ENCODE data around the gene PPP1R15B. TPM values are rescaled to one million over a fixed set of nuclear protein-coding genes. Genes with fewer than 3 reads are reported as not detected.

Gene PPP1R15B
- total and polyA plus RNA-seq, 4 donors: 14.6 to 57.0 (median 36.8) TPM

DNA sequence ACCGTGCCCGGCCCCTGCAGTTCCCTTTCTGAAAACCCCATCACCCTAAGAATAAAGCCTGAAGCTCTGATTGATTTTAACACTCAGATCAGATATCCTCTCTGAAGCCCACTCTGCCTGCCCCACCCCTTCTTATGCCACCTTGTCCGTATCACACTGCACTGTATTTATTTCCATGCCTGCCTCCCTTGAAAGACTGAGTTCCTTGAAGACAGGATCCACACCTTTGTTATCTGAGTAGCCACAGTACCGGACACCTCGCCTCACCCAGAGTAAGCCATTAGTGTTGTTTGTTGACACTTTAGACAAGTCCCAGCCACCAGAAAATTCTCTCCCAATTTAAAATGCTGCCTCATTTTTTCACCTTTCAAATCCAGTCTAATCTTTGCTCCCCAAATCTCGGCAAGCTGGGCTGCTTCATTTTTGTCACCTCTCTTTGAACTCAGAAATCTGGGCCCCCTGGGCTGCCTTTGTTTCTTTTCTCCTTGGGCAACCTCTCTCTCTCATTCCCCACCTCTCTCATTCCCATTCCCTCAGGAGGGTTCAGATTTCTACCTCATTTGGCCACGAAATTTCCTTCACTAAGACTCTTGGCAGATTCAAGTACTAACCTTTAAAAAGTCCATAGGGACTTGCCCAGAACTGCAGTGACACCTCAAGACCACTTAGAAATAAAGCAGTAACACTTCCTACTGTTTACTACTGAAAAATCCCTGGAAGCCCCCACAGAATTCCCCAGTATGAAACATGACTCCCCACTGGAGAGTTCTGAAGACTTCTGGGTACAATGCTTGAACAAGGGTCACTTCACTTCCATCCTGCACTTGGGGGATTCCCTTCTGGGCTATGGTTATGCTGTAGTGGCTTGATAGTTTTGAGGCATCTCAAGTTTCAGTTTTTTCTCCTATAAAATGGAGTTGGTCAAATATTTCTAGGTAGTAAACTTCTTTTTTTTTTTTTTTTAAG, 8.7 kb upstream of the PPP1R15B start:
- Histone ChIP-seq H3K9me3 (ENCODE audit: control insufficient read depth in 4 of 4, insufficient read depth in 3 of 4, low read length in 3 of 4) (no peaks in the 10 kb centered on the region), H3K4me1 (ENCODE audit: control insufficient read depth in 5 of 5, insufficient read depth in 5 of 5, low read length in 5 of 5) (peaks cover 0 to 14% (median 6%) of the 10 kb centered on the region in 5 donors), H3K9ac (ENCODE audit: insufficient read depth in 1 of 2, low read length in 2 of 2) (no peak overlapping the region), H3K27ac (ENCODE audit: low read depth in 1 of 2, low read length in 1 of 2) (no peak overlapping the region), H3K27me3 (ENCODE audit: control insufficient read depth in 3 of 3, insufficient read depth in 3 of 3, low read length in 2 of 3) (no peaks in the 10 kb centered on the region), H3K36me3 (ENCODE audit: control insufficient read depth in 4 of 4, insufficient read depth in 4 of 4, low read length in 4 of 4) (peaks cover 0 to 12% (median 1%) of the 10 kb centered on the region in 4 donors), H3K4me3 (no peak overlapping the region)
- ATAC-seq (ENCODE audit: insufficient read depth, low FRiP score) (no peak), DNase-seq (no peak)
- WGBS, 2 donors: 70 to 85% methylated on average over 7 of the region's 7 CpGs
- TF ChIP-seq, protein P1, sequence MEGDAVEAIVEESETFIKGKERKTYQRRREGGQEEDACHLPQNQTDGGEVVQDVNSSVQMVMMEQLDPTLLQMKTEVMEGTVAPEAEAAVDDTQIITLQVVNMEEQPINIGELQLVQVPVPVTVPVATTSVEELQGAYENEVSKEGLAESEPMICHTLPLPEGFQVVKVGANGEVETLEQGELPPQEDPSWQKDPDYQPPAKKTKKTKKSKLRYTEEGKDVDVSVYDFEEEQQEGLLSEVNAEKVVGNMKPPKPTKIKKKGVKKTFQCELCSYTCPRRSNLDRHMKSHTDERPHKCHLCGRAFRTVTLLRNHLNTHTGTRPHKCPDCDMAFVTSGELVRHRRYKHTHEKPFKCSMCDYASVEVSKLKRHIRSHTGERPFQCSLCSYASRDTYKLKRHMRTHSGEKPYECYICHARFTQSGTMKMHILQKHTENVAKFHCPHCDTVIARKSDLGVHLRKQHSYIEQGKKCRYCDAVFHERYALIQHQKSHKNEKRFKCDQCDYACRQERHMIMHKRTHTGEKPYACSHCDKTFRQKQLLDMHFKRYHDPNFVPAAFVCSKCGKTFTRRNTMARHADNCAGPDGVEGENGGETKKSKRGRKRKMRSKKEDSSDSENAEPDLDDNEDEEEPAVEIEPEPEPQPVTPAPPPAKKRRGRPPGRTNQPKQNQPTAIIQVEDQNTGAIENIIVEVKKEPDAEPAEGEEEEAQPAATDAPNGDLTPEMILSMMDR (IDR thresholded peaks at IDR 0.05; ENCODE audit: control extremely low read depth, extremely low read depth): no peak

DNA sequence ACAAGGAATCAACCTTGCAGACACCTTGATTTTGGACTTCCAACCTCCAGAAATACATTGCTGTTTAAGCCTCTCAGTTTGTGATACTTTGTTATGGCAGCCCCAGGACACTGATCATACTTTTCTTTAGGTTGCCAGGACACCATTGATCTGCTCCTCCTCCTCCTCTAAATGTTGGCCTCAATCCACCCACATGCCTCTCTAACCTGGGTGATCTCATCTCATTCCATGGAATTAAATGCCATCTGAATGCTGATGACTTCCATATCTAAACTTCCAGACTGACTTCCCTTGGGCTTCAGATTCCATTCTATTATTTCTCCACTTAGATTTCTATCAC, 7.4 kb upstream of the PPP1R15B start:
- no peaks in the 10 kb centered on the region for H3K27me3 ChIP-seq (ENCODE audit: control insufficient read depth in 3 of 3, insufficient read depth in 3 of 3, low read length in 2 of 3)
- peaks cover 0 to 14% (median 6%) of the 10 kb centered on the region in 5 donors for H3K4me1 ChIP-seq (ENCODE audit: control insufficient read depth in 5 of 5, insufficient read depth in 5 of 5, low read length in 5 of 5)
- H3K9ac ChIP-seq (ENCODE audit: insufficient read depth in 1 of 2, low read length in 2 of 2): no peak overlapping the region
- no peaks in the 10 kb centered on the region for H3K9me3 ChIP-seq (ENCODE audit: control insufficient read depth in 4 of 4, insufficient read depth in 3 of 4, low read length in 3 of 4)
- peak overlapping the region in 1 of 2 donors; percentile 30 for H3K27ac ChIP-seq (ENCODE audit: low read depth in 1 of 2, low read length in 1 of 2)
- DNase-seq (no peak), ATAC-seq (ENCODE audit: insufficient read depth, low FRiP score) (no peak)
- H3K36me3 ChIP-seq (ENCODE audit: control insufficient read depth in 4 of 4, insufficient read depth in 4 of 4, low read length in 4 of 4): peaks cover 0 to 6% (median 0%) of the 10 kb centered on the region in 4 donors
- TF ChIP-seq, protein P1 (IDR thresholded peaks at IDR 0.05; ENCODE audit: control extremely low read depth, extremely low read depth): no peak
- H3K4me3 ChIP-seq: no peak overlapping the region

DNA sequence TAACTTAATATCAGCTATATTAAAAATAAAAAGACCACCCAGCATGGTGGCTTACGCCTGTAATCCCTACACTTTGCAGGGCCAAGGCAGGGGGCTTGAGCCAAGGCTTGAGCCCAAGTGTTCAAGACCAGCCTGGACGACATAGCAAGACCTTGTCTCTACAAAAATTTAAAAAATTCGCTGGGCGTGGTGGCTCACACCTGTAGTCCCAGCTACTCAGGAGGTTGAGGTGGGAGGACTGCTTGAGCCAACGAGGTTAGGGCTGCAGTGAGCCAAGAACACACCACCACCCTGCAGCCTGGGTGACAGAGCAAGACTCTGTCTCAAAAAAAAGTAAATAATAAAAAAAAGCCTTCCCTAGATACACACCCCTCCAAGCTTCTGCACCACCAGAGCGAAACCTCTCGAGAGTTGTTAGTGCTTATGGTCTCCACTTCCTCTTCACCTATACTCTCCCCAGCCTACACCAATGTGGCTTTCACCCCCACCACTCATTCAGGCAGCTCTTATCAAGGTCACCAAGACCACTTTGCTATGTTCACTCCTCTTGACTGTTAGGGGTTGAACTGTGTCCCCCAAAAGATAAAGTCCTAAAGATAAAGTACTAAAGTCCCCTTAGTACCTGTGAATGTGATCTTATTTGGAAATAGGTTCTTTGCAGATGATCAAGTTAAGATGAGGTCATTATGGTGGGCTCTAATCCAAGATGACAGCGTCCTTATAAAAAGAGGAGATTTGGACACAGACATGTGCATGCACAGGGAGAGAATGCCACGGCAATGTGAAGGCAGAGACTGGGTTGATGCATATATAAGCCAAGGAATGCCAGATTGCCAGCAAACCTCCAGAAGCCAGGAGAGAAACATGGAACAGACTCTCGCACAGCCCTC, 6.8 kb upstream of the PPP1R15B start:
- TF ChIP-seq, protein P1 (IDR thresholded peaks at IDR 0.05; ENCODE audit: control extremely low read depth, extremely low read depth): no peak
- Histone ChIP-seq H3K27me3 (ENCODE audit: control insufficient read depth in 3 of 3, insufficient read depth in 3 of 3, low read length in 2 of 3) (no peaks in the 10 kb centered on the region), H3K27ac (ENCODE audit: low read depth in 1 of 2, low read length in 1 of 2) (no peak overlapping the region), H3K9ac (ENCODE audit: insufficient read depth in 1 of 2, low read length in 2 of 2) (no peak overlapping the region), H3K36me3 (ENCODE audit: control insufficient read depth in 4 of 4, insufficient read depth in 4 of 4, low read length in 4 of 4) (peaks cover 0 to 3% (median 0%) of the 10 kb centered on the region in 4 donors), H3K4me1 (ENCODE audit: control insufficient read depth in 5 of 5, insufficient read depth in 5 of 5, low read length in 5 of 5) (peaks cover 0 to 14% (median 6%) of the 10 kb centered on the region in 5 donors), H3K9me3 (ENCODE audit: control insufficient read depth in 4 of 4, insufficient read depth in 3 of 4, low read length in 3 of 4) (no peaks in the 10 kb centered on the region), H3K4me3 (no peak overlapping the region)
- WGBS, 2 donors: 72 to 80% methylated on average over 10 of the region's 10 CpGs
- ATAC-seq (ENCODE audit: insufficient read depth, low FRiP score): no peak
- DNase-seq: no peak
